Stimulated activated CD4-positive, alpha-beta T cell treated with anti-CD3 and anti-CD28 coated beads, Interleukin-4, amount 100 ng/mL, for 24 hours (primary cell): ENCODE results near the gene EFHC2.
"Not testable (repeated sequence)": the region's sequence is repeated elsewhere in the genome, so short reads cannot be mapped to it uniquely, and the experiment has no call there.

ENCODE experiments used
- DNase-seq: peaks from one replicate; pipeline ENCODE4 v3.0.0-alpha.2; 2020

Gene EFHC2

GRCh38 chrX:44290718-44291117 lies 52.8 kb downstream of the EFHC2 start:
- DNase-seq, result no peak

DNA sequence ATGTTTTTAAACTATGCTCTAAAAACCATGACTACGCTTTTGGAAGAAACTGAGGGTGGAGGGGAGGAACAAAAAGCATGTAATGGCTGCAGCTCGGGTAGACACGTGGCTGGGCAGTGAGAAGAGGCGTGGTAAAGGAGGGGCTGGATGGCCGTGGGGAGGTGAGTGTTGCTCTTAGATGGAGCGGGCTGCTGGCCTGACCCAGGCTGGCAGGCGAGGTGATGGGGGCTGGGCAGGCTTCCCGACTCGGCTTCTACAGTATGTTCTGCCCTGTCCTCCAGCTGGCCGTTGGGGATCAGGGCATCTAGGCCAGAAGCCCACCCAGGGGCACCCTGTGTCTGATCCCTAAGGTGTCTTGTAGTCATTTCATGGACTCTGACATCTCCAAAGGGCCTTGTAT lies 60.7 kb downstream of the EFHC2 start:
- DNase-seq, result no peak

DNA sequence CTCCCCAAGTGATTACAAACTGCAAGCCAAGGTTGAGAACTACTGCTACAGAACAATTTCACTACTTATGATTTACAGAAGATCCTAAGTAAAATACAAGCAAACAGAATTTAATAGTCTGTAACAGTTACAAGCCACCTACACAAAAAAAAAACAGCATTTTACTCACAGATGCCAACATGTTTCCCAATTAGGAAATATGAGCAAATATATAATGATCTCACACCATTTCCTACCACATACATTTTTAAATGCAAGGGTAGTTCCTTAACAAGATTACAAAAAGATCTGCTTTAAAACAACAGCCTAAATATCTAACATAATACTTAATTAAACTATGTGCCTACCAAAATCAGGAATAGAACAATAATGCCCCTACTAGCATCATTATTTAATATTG lies 63.4 kb downstream of the EFHC2 start:
- no peak for DNase-seq

DNA sequence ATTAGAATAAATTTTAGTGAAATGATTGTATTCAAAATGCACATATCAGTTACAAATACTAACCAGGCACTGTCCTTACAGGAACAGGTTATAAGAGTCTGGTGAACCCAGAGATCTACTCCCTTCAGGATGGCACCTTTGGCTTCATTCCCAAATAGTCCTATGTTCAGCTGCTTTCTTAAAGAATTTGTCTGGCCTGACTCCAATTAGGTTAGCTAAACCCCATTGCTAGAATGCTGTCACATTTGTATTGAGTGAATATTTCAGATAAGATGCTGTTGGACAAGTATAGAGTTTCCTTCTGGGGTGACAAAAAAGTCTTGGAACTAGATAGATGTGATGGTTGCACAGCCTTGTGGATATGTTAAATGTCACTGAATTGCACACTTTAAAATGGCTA lies 69.4 kb downstream of the EFHC2 start:
- DNase-seq, result no peak

- no peak for DNase-seq
Observed at GRCh38 chrX:44267861-44268260, 75.6 kb downstream of the EFHC2 start.

- DNase-seq, result no peak
Observed at GRCh38 chrX:44267116-44267515, 76.4 kb downstream of the EFHC2 start.

GRCh38 chrX:44265559-44265958 lies 77.9 kb downstream of the EFHC2 start:
- DNase-seq, result no peak

- DNase-seq, result no peak
Observed at GRCh38 chrX:44264936-44265335, 78.5 kb downstream of the EFHC2 start.

DNA sequence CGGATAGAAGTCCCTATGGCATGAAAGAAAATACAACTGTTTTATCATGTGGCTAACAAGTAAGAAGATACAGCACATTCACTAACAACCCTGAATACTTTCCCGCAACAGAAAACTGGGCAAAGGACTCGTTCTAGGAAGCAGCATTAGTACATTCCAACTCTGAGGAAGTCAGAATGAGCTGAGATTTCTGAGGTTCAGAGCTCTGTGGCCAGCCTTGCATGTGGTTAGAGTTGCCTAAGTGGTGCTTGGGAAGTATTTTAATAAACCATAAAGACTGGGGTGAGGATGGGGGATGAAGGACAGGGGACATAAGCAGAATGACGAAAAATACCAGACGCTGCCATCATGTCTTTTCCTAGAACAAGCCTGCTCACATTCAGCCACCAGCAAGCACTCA lies 82.2 kb downstream of the EFHC2 start:
- no peak for DNase-seq

GRCh38 chrX:44260609-44261008 lies 82.9 kb downstream of the EFHC2 start:
- DNase-seq, result no peak

- DNase-seq, result not testable (repeated sequence)
Observed at GRCh38 chrX:44255742-44256141, 87.7 kb downstream of the EFHC2 start.

DNA sequence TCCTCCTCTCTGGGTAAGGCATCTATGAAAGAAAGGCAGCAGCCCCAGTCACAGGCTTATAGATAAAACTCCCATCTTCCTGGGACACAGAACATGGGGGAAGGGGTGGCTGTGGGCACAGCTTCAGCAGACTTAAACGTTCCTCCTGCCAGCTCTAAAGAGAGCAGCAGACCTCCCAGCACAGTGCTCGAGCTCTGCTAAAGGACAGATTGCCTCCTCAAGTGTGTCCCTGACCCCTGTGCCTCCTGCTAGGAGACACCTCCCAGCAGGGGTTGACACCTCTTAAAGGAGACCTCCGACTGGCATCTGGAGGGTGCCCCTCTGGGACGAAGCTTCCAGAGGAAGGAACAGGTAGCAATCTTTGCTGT lies 89.9 kb downstream of the EFHC2 start:
- no peak for DNase-seq

DNA sequence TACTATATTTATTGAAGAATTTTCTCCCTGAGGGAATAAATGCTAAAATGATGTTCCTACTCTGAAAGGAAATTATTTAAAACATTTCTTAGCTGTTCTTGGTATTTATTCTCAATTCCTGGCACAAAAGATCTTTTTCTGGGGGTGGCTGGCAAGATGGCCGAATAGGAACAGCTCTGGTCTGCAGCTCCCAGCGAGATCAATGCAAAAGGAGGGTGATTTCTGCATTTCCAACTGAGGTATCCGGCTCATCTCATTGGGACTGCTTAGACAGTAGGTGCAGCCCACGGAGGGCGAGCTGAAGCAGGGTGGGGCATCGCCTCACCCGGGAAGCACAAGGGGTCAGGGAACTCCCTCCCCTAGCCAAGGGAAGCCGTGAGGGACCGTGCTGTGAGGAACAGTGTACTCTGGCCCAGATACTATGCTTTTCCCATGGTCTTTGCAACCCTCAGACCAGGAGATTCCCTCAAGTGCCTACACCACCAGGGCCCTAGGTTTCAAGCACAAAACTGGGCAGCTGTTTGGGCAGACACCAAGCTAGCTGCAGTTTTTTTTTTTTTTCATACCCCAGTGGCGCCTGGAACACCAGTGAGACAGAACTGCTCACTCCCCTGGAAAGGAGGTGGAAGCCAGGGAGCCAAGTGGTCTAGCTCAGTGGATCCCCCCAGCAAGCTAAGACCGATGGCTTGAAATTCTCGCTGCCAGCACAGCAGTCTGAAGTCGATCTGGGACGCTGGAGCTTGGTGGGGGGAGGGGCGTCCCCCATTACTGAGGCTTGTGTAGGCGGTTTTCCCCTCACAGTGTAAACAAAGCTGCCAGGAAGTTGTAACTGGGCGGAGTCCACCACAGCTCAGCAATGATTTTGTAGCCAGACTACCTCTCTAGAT lies 90.5 kb downstream of the EFHC2 start:
- DNase-seq, result peak; percentile 30

GRCh38 chrX:44247468-44247867 lies 96.0 kb downstream of the EFHC2 start:
- no peak for DNase-seq

DNA sequence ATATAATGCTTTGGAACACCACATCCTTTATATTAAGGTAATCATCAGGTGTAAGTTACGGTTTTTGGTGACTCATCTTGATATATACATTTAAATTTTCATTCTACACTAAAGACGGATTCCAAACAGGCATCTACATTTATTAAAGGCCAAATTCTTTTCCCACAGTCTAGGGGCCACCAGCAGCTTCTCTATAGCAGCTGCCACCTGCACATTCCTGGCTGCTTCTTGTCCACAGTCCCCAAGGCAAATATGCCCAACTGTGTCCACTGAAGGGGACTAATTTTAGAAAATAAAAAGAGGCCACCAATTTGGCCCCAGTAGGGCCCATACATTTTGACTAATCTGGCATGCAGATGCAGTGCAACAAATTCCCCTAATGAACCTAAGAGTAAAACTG lies 96.6 kb downstream of the EFHC2 start:
- no peak for DNase-seq

- DNase-seq, result peak; percentile 14
Observed at GRCh38 chrX:44245733-44246132, 97.7 kb downstream of the EFHC2 start.

DNA sequence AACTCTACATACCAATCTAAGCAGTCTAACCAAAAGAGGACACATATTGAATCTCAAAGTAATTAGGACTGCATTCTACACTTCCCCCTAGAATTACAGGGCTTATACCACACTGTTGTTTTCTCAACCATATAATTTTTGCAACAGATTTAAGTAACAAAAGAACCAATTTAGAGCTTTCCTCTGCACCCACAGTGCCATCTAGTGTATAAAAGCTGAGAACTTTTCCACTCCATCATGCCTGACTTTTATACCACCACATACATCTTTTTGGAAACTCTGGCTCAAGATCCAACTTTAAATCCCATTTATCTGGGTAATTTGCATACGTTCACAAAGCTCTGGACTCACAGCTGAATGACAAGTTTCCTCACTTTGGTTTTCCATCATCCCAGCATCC lies 99.5 kb downstream of the EFHC2 start:
- DNase-seq, result no peak

DNA sequence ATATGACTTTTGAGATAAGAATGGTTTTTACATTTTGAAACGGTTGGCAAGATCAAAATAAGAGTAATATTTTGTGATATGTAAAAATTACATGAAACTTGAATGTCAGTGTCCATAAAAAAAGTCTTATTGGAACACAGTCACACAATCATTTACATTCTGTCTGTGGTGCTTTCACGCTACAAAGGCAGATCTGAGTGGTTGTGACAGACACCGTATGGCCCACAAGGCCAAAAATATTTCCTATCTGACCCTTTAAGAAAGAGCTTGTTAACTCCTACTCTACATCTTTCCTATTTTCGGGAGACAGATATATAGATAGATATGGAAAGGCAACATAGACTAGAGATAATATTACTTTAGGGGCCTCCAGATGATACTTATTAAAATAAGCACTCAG lies 101.9 kb downstream of the EFHC2 start:
- DNase-seq, result no peak

GRCh38 chrX:44240036-44240435 lies 103.4 kb downstream of the EFHC2 start:
- no peak for DNase-seq

- no peak for DNase-seq
Observed at GRCh38 chrX:44239036-44239435, 104.4 kb downstream of the EFHC2 start.

DNA sequence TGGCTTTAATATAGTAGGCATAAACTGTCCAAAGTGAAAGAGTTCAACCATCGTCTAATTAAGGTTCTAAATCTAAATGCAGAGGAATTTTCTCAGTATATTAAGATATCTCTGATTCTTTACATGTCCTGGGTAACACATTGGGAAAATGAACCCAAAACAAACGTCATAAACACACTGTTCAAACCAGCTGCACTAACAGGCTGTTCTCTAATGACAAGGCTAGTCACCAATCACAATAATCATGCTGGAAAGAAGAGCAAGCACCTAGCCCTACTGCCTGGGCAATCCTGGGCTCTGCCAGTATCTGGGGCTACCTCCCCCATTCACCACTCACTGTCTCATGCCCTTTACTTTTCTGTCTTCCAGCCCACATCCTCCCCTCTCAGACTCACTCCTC lies 107.9 kb downstream of the EFHC2 start:
- DNase-seq, result no peak

DNA sequence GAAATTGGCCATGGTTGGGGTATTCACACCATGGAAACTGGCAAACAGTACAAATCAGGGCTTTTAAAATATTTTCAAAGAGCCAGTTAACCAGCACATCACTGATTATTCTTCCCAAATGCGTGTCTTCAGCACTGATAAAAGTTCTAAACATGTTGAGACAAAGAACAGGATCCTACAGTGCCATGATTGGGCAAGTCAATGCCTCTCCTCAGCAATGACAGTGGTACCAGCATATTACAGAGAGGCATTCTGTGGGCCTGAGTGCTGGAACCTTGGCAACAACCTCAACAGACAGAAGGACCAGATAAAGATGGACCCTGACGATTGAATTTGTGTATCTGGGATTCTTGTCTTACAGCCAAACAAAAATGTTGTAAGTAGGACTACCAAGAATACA lies 108.9 kb downstream of the EFHC2 start:
- no peak for DNase-seq

DNA sequence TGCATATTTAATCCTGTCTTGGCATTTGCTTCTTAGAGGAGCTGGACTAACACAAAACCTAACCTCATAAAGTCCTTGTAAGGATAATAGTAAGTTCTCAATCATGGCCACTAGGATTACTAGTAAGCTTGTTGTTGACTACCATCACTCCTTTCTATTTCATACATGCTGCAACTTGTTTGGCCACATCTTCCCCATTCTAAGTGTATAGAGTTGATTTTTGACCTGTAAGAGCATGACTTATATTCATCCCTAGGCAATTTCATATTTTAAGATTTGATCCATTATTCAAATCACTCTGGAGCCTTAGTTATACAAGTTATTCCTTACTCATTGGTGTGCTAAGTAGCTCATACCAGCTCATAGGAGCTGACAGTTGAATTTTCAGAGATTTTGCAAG lies 109.4 kb downstream of the EFHC2 start:
- DNase-seq, result no peak

DNA sequence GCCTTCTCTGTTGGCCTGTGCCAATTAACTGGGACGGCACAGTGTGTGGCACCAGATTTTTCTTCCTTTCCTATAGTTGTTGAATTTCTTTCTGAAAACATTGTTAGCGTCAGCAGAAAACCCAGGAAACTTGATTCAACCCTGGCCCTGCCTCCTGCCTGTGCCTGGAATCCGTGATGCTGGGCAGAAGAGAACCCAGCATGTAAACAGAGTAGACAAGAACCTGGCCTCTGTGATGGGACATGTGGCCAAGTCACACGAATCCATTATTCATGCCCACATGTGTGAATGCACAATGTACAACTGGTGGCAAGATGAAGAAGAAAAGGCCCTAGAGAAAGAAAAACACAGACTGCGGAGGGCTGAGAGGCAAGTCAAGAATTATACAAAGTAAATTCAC lies 111.4 kb downstream of the EFHC2 start:
- no peak for DNase-seq

GRCh38 chrX:44228621-44229020 lies 114.9 kb downstream of the EFHC2 start:
- DNase-seq, result no peak
